GM12801 (cell line): ENCODE data around the gene GJC3.

Source experiments
- TF ChIP-seq, protein P1 (sequence below): IDR thresholded peaks from one replicate; pipeline ENCODE4 v1.5.1; 2011; ENCODE audit warnings: control low read depth; ENCODE audit not compliant: insufficient read length; ENCODE audit errors: extremely low read depth

The GJC3 gene

DNA sequence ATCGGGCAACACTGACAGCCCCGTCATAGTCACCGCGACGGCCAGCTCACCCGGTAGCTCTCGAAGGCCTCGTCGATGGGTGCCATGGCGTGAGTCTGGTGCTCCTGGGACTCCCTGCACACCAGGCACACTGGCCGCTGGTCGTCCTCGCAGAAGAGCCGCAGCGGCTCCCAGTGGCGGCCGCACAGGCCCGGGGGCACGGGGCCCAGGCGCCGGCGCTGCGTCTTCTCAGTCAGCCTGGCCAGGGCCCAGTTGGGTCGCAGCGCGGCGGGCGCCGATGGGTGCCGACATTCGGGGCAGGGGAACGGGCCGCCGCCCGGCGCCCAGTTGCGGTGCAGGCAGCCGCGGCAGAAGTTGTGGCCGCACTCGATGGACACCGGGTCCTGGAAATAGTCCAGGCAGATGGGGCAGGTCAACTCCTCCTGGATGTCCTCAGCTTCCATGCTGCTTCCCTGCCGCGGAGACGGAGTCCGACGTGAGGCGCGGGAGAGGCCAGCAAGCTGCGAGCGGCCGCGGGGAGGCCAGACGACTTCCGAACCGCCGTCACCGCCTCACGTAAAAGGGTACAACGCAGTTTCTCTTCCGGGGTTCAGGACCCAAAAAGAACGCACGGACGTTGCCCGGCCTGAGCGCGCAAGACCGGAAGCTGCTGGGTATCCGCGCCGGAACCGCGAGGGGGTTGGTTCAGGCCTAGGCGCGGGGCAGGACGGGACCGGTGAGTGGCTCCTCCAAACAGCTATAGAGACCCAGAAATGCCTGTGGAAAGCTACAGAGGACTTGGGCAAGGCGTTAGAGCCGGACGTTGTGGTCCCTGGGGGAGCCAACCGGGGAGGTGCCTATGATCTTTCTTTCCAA is 10.2 kb downstream of the GJC3 start, which contains the start of gene TRIM4:
Gene TRIM4, minus strand, starts transcription at position 572 of the 855 bp plus-strand sequence. Its CDS starts 129 bp downstream, at position 443.
- TF ChIP-seq, protein P1, sequence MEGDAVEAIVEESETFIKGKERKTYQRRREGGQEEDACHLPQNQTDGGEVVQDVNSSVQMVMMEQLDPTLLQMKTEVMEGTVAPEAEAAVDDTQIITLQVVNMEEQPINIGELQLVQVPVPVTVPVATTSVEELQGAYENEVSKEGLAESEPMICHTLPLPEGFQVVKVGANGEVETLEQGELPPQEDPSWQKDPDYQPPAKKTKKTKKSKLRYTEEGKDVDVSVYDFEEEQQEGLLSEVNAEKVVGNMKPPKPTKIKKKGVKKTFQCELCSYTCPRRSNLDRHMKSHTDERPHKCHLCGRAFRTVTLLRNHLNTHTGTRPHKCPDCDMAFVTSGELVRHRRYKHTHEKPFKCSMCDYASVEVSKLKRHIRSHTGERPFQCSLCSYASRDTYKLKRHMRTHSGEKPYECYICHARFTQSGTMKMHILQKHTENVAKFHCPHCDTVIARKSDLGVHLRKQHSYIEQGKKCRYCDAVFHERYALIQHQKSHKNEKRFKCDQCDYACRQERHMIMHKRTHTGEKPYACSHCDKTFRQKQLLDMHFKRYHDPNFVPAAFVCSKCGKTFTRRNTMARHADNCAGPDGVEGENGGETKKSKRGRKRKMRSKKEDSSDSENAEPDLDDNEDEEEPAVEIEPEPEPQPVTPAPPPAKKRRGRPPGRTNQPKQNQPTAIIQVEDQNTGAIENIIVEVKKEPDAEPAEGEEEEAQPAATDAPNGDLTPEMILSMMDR = no peak

DNA sequence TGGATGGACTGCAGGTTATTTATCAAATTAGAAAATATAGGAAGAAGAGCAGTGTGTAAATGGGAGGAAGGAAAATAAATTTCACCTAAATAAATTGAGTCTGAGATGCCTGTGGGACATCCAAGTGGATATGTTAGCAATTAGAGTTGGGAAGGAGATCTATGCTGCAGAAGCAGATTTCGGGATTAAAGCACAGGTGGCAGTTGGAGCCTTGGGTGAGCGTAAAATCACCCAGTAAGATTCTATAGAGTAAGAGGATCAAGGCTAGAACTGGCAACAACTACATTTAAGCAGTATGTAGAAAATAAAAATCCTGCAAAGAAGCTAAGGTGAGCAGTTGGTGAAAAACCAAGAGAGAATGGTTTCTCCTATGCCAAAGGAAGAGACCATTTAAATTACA is 18.4 kb downstream of the GJC3 start:
- TF ChIP-seq, protein P1 = no peak

DNA sequence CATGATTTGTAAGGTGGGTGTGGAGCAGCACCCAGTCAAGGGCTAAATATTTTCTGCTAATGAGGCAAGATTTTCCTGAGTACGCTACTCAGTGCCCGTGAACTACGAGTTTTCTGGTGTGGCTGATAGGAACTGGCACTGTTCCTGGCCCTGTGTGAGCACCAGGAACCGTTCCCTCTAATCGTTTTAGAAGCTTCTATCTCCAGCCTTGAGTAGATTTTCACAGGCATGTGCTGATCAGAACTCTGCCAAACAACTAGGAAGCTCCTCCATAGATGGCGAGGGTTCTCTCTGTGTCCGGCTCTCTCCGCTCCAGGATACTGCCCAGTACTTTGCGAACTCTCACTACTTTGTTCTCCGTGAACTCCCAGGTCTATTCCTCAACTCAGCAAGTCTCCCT is 27.8 kb downstream of the GJC3 start:
- TF ChIP-seq, protein P1 = no peak

DNA sequence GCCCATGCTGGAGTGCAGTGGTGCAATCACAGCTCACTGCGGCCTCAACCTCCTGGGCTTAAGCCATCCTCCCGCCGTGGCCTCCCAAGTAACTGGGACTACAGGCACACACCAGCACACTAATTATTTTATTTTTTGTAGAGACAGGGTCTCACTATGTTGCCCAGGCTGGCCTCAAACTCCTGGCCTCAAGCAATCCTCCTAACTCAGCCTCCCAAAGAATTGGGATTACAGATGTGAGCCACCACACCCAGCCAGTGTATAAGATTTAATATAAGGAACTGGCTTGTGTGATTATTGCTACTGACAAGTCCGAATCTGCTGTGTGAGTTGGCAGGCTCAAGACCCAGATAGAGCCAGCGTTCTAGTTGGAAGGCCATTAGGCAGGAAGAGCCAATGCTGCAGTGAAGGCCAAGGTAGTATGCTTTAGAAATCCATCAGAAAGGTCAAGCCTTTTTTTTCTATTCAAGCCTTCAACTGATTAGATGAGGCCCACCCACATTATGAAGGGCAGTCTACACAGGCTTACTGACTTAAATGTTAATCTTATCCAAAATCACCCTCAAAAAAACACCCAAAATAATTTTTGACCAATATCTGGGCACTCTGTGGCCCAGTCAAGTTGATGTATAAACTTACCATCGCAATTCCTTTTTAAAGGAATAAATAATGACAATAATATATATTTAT is 29.4 kb downstream of the GJC3 start:
- TF ChIP-seq, protein P1 = no peak

DNA sequence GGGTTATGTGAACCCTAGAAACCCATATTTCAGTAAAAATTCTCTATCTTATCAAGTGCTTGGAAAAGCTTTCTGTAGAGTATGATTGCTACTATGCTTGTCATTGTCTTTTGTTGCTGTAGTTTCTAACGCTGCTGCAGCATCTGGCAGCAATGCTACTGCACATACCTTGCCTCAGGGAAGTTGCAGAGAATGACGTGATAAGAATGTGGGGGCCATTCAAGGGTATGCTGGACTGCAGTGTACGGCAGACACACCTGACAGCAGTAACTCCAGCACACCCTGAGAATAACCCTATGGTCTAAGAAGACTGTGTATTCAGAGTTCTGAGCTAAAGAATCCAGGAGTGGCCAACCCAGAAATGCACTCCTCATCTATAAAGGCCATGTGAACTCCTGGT is 30.6 kb downstream of the GJC3 start:
- TF ChIP-seq, protein P1 = no peak

DNA sequence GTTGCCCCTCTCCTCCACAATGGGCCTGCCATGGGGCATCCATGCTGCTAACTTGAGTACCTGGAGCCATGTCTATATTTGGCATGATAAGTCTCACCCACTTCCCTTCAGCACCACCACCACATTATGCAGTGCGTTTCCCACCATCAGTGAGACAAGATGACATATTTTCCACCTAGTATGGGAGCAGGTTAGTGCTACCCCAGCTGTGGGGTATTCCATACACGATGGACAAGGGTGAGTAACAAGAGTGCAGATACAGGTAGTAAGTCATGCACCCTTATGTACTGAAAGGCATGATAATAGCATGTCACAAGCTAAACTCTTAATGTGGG is 31.4 kb downstream of the GJC3 start:
- TF ChIP-seq, protein P1 = no peak

DNA sequence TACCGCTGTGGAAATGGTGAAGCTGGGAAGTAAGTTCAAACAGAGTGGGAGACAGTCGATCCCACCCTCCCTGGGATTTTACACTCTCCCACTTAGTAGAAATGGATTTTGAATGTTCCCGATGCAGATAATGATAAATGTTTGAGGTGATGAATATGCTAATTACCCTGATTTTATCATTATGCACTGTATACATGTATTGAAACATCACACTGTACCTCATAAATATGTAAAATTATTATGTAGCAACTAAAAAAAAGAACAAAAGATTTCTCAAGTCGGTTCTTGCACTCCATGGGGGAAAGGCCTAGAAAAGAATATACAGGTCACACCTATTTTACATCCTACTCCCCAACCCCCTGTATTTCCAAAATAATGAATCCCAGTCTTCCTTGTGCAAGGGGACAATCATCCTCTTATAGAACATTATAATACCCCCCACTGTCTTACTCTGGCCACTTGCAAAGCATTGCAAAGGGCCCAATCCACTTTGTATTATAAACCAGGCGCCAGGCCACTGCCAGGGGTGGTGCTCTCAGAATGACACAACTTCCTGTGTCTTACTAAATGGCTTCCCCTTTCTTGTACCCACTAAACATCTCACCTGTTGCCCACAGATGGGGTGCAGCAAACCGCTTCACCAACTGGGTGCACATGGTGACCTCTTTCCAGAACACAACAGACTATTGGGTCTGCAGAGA is 31.9 kb downstream of the GJC3 start:
- TF ChIP-seq, protein P1 = no peak
